ENCODE data around the gene SRSF6. TPM values are rescaled to one million over a fixed set of nuclear protein-coding genes. Genes with fewer than 3 reads are reported as not detected.

SRSF6 gene
- total and polyA plus RNA-seq, 10 of the 15 experiments (the other 5 are each of a cell fraction or from before 2014, with no cell fraction given): 57.2 to 191 (median 108) TPM

DNA sequence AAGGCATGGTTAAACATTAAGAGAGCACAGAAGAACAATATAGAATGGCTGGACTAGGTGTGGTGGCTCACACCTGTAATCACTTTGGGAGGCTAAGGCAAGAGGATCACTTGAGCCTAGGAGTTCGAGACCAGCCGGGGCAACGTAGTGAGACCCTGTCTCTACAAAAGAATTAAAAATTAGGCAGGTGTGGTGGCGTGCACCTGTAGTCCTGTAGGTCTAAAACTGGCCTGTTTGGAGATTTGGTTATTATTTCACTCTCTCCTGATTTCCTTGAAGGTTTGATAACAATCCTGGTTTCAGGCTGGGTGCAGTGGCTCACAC lies 15.6 kb downstream of the SRSF6 start:
- Histone ChIP-seq H4K20me1 (ENCODE audit: control insufficient read depth, insufficient read depth) (no peaks in the 10 kb centered on the region), H3K4me2 (ENCODE audit: control insufficient read depth, insufficient read depth) (no peak overlapping the region), H3K9ac (ENCODE audit: control insufficient read depth, insufficient read depth, low read length) (no peak overlapping the region), H2AFZ (ENCODE audit: control insufficient read depth, low read depth, low read length) (no peak overlapping the region), H3K79me2 (ENCODE audit: control insufficient read depth, insufficient read depth, low read length) (no peaks in the 10 kb centered on the region), H3K36me3 (ENCODE audit: control insufficient read depth in 2 of 2, insufficient read depth in 2 of 2, low read length in 1 of 2) (0 out of 4 replicates have a peak, but pooled peaks cover 0 to 2% of the 10 kb centered on the region in 2 experiments), H3K27me3 (replicated peaks in 1 of 2; ENCODE audit: control insufficient read depth in 2 of 2, insufficient read depth in 2 of 2, low read length in 1 of 2) (no peaks in the 10 kb centered on the region), H3K9me3 (replicated peaks; ENCODE audit: control insufficient read depth, insufficient read depth, low read length) (no peaks in the 10 kb centered on the region), H3K4me1 (ENCODE audit: control insufficient read depth, insufficient read depth, low read length) (no peaks in the 10 kb centered on the region), H3K27ac (ENCODE audit: control insufficient read depth, insufficient read depth) (no peak overlapping the region), H3K4me3 (no peak overlapping the region)
- BruUV-seq (replicated peaks): no TSS peak
- SMC1A ChIA-PET (ENCODE audit: uncharacterized antibody, unreplicated experiment): no interaction called here
- ATAC-seq (no peak), FAIRE-seq (no peak), DNase-seq (ENCODE audit: low read depth, low spot score) (no peak)
- TF ChIP-seq, protein P1, sequence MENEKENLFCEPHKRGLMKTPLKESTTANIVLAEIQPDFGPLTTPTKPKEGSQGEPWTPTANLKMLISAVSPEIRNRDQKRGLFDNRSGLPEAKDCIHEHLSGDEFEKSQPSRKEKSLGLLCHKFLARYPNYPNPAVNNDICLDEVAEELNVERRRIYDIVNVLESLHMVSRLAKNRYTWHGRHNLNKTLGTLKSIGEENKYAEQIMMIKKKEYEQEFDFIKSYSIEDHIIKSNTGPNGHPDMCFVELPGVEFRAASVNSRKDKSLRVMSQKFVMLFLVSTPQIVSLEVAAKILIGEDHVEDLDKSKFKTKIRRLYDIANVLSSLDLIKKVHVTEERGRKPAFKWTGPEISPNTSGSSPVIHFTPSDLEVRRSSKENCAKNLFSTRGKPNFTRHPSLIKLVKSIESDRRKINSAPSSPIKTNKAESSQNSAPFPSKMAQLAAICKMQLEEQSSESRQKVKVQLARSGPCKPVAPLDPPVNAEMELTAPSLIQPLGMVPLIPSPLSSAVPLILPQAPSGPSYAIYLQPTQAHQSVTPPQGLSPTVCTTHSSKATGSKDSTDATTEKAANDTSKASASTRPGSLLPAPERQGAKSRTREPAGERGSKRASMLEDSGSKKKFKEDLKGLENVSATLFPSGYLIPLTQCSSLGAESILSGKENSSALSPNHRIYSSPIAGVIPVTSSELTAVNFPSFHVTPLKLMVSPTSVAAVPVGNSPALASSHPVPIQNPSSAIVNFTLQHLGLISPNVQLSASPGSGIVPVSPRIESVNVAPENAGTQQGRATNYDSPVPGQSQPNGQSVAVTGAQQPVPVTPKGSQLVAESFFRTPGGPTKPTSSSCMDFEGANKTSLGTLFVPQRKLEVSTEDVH (IDR thresholded peaks at IDR 0.05; ENCODE audit: low read depth, partially characterized antibody): no peak
- no peak for TF ChIP-seq NRF1 (conservative IDR thresholded peaks at IDR 0.05; ENCODE audit: low read depth, low read length)
- no peak for TF ChIP-seq YY1 (IDR thresholded peaks at IDR 0.05; ENCODE audit: low read depth, low read length)
- no peak for TF ChIP-seq MTA3 (IDR thresholded peaks at IDR 0.05; ENCODE audit: borderline replicate concordance, low read length)
- no peak for TF ChIP-seq ETV6 (conservative IDR thresholded peaks at IDR 0.05 in 1 of 2, IDR thresholded peaks at IDR 0.05 in 1 of 2; ENCODE audit: borderline replicate concordance in 1 of 2, low read depth in 1 of 2)
- TF ChIP-seq, protein P2, sequence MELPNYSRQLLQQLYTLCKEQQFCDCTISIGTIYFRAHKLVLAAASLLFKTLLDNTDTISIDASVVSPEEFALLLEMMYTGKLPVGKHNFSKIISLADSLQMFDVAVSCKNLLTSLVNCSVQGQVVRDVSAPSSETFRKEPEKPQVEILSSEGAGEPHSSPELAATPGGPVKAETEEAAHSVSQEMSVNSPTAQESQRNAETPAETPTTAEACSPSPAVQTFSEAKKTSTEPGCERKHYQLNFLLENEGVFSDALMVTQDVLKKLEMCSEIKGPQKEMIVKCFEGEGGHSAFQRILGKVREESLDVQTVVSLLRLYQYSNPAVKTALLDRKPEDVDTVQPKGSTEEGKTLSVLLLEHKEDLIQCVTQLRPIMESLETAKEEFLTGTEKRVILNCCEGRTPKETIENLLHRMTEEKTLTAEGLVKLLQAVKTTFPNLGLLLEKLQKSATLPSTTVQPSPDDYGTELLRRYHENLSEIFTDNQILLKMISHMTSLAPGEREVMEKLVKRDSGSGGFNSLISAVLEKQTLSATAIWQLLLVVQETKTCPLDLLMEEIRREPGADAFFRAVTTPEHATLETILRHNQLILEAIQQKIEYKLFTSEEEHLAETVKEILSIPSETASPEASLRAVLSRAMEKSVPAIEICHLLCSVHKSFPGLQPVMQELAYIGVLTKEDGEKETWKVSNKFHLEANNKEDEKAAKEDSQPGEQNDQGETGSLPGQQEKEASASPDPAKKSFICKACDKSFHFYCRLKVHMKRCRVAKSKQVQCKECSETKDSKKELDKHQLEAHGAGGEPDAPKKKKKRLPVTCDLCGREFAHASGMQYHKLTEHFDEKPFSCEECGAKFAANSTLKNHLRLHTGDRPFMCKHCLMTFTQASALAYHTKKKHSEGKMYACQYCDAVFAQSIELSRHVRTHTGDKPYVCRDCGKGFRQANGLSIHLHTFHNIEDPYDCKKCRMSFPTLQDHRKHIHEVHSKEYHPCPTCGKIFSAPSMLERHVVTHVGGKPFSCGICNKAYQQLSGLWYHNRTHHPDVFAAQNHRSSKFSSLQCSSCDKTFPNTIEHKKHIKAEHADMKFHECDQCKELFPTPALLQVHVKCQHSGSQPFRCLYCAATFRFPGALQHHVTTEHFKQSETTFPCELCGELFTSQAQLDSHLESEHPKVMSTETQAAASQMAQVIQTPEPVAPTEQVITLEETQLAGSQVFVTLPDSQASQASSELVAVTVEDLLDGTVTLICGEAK (IDR thresholded peaks at IDR 0.05; ENCODE audit: borderline replicate concordance): no peak
- TF ChIP-seq, protein P3, sequence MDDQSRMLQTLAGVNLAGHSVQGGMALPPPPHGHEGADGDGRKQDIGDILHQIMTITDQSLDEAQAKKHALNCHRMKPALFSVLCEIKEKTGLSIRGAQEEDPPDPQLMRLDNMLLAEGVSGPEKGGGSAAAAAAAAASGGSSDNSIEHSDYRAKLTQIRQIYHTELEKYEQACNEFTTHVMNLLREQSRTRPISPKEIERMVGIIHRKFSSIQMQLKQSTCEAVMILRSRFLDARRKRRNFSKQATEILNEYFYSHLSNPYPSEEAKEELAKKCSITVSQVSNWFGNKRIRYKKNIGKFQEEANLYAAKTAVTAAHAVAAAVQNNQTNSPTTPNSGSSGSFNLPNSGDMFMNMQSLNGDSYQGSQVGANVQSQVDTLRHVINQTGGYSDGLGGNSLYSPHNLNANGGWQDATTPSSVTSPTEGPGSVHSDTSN (IDR thresholded peaks at IDR 0.05; ENCODE audit: insufficient replicate concordance, low read depth, low read length): no peak
- no peak for TF ChIP-seq TARDBP (IDR thresholded peaks at IDR 0.05; ENCODE audit: borderline replicate concordance)
- no peak for TF ChIP-seq BRCA1 (IDR thresholded peaks at IDR 0.05; ENCODE audit: low read depth, low read length)
- TF ChIP-seq, protein P4, sequence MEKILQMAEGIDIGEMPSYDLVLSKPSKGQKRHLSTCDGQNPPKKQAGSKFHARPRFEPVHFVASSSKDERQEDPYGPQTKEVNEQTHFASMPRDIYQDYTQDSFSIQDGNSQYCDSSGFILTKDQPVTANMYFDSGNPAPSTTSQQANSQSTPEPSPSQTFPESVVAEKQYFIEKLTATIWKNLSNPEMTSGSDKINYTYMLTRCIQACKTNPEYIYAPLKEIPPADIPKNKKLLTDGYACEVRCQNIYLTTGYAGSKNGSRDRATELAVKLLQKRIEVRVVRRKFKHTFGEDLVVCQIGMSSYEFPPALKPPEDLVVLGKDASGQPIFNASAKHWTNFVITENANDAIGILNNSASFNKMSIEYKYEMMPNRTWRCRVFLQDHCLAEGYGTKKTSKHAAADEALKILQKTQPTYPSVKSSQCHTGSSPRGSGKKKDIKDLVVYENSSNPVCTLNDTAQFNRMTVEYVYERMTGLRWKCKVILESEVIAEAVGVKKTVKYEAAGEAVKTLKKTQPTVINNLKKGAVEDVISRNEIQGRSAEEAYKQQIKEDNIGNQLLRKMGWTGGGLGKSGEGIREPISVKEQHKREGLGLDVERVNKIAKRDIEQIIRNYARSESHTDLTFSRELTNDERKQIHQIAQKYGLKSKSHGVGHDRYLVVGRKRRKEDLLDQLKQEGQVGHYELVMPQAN (conservative IDR thresholded peaks at IDR 0.05): no peak
- no peak for TF ChIP-seq JUND (IDR thresholded peaks at IDR 0.05; ENCODE audit: low read depth, low read length)
- no peak for TF ChIP-seq ZBED1 (IDR thresholded peaks at IDR 0.05; ENCODE audit: borderline replicate concordance)
- TF ChIP-seq HDAC6 (IDR thresholded peaks at IDR 0.05; ENCODE audit: unreplicated experiment): no peak
- TF ChIP-seq PML (IDR thresholded peaks at IDR 0.05; ENCODE audit: low read length): no peak
- TF ChIP-seq YBX1 (IDR thresholded peaks at IDR 0.05): no peak
- no peak for TF ChIP-seq CEBPB (IDR thresholded peaks at IDR 0.05; ENCODE audit: borderline replicate concordance in 1 of 2, low read depth in 2 of 2, low read length in 2 of 2)
- intact Hi-C loops (cut with micrococcal nuclease; ENCODE audit: unreplicated experiment): no loop called here
- RAD21 ChIA-PET (ENCODE audit: unreplicated experiment): no interaction called here
- CTCF ChIA-PET: no interaction called here
- 99% methylated on average over 4 of the region's 4 CpGs for WGBS (ENCODE audit: insufficient coverage, insufficient replicate concordance, low lambda C conversion rate, missing lambda C conversion rate)
- in situ Hi-C loops (cut with MboI): no loop called here
- POLR2A ChIA-PET: no interaction called here
